Stimulated activated CD4-positive, alpha-beta T cell treated with anti-CD3 and anti-CD28 coated beads, TNF-alpha, amount 100 ng/mL, for 4 hours (primary cell): Measurements from ENCODE around the gene TLK1.
"Not testable (repeated sequence)": the region's sequence is repeated elsewhere in the genome, so short reads cannot be mapped to it uniquely, and the experiment has no call there.

Experiments used
- DNase-seq, 3 experiments: peaks; one replicate each; pipeline ENCODE4 v3.0.0-alpha.2; 2020; ENCODE audit warnings: low read depth in 3 of 3

TLK1 gene

DNA sequence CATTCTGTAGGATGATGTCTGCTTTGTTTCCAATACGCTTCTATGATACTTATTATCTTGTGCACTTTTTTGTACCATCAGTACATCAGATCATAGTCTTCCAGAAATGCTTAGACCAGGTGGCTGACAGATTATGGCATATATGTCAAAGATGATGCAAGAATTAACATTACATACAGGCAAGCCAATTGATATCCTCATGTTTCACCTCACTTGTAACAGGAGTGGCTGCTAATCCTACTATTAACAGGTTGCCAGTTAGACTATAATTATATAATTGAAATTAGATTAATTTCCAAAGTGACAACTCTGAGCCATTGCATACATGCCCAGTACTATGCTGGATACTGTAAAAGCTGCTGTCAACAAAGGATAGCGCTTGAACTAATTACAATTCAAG, 77.2 kb downstream of the TLK1 start:
- DNase-seq: no peak

DNA sequence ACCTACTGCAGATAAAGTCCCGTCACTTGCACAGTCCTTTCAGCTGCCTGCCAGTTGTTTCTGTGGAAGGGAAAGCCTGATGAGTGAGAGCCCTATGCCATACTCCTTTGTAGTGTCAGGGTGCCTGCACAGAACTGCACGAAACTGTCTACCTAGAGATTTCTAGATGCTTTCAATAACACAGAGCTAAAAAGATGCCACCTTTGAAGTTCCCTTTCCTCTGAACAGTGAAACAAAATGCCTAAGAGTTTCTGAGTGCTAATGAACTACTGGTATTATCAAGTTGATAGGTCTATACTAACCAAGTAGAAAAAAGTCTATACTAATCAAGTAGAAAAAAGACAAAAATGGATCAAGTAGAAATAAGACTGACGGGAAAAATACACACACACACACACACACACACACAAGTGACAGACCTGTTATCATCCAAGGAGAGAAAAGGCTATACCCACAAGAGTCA, 79.0 kb downstream of the TLK1 start:
- no peak for DNase-seq

GRCh38 chr2:171080607-171081006, 80.1 kb downstream of the TLK1 start:
- DNase-seq: no peak

DNA sequence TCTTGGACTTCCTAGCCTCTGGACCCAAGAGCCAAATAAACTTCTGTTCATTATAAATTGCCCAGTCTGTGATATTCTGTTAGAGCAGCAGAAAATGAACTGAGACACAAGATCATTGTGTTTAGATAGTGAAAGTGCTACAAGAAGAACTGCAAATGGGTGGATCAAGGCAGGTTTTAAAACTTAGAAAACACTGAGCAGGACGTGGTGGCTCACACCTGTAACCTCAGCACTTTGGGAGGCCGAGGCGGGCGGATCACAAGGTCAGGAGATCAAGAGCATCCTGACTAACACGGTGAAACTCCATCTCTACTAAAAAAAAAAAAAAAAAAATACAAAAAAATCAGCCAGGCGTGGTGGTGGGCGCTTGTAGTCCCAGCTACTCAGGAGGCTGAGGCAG, 84.3 kb downstream of the TLK1 start:
- DNase-seq: not testable (repeated sequence)

DNA sequence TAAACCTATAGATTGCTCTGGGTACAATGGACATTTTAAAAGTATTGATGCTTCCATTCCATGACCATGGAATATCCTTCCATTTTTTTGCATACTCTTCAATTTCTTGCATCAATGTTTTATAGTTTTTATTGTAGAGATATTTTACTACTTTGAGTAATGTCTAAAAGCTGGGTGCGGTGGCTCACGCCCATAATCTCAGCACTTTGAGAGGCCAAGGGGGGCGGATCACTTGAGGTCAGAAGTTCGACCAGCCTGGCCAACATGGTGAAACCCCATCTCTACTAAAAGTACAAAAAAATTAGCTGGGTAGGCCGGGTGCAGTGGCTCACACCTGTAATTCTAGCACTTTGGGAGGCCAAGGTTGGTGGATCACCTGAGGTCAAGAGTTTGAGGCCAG, 88.5 kb downstream of the TLK1 start:
- DNase-seq: no peak

DNA sequence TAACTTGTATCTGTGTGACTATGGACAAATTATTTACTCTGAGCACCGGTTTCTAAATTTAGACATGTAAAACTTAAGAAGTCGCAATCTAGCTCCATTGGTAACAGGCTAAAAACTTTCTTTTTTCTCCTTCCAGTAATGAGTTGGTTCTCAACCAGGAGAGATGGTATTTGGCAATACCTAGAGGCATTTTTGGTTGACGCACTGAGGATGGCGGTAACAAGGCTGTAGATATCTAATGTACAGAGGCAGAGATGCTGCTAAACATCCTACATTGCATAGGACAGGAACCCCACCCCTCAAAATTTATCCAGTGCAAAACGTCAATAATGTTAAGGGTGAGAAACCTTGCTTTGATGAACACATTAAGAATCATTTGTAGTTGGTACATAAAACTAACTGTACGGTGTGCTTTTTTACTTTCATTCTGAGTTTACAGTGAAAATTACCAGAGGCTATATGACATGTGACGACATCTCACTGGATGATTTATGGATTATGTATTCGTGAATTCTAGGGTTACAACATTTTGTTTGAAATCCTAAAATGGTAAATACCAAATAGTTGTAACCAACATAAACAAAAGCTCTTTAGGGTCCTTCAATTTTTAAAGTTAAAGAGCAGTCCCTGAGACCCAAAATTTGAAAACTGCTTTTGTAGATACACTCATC, 91.3 kb downstream of the TLK1 start:
- DNase-seq: no peak

- no peak for DNase-seq
These were observed 94.6 kb downstream of the TLK1 start for GRCh38 chr2:171066110-171066509.

DNA sequence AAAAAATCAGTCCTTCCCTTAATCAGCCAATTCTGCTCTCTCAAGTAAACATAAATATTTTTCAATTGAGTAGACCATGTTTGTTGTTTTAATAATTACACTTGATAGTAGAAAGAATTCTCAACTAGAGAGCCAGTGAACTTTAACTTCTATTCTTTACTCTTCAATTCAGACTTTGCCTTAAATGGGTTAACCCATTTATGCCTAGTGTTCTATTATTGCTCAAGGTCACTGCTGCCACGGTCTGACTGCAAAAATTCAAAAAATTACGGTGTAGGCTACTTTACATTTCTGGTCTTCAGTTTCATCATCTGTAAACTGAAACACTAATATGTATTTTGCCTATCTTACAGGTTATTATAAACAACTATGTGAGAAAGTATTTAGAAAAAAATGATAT, 103.1 kb downstream of the TLK1 start:
- DNase-seq: no peak

GRCh38 chr2:171056307-171056706, 104.4 kb downstream of the TLK1 start:
- no peak for DNase-seq

DNA sequence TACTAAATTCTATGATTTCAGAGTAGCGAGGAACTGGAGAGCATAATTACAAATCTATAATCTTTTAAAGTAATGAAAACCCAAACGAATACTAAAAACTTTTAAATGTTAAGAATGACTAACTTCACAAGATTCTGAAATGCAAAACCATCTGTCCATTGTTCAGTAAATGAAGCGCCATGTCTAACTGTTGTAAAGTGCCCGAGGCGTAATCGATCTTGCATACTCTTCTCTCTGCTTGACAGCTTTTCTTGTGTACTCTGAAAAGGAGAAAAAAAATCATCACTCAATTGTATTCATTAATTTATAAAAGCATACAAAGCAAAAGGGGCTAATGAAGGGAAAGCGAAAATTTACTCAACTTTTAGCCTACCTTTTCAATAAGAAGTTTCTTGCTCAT, 111.0 kb downstream of the TLK1 start:
- DNase-seq: no peak

DNA sequence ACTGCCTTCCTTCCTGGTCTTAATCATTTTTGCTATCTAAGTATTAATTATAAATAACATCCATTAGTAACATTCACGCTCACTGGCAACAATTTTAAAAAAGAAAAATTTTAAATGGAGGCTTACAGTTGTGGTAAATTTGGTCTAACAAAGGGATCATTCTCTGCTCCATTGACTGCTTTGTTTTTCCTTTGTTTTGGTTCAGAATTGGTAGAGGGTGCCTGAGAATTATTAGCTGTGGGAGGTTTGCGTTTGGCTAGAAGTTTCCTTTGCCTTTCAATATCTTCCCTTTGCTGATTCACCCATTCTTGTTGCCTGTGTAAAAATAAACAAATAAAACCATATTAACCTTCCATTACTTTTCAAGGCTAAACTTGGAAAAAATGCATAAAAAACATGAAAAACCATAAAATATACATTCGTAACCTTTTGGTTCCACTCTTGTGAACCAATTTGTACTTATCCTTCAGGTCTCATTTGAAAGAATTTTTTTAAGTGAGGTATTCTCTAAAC, 114.6 kb downstream of the TLK1 start:
- DNase-seq: no peak

GRCh38 chr2:171044416-171044815, 116.3 kb downstream of the TLK1 start:
- no peak for DNase-seq

DNA sequence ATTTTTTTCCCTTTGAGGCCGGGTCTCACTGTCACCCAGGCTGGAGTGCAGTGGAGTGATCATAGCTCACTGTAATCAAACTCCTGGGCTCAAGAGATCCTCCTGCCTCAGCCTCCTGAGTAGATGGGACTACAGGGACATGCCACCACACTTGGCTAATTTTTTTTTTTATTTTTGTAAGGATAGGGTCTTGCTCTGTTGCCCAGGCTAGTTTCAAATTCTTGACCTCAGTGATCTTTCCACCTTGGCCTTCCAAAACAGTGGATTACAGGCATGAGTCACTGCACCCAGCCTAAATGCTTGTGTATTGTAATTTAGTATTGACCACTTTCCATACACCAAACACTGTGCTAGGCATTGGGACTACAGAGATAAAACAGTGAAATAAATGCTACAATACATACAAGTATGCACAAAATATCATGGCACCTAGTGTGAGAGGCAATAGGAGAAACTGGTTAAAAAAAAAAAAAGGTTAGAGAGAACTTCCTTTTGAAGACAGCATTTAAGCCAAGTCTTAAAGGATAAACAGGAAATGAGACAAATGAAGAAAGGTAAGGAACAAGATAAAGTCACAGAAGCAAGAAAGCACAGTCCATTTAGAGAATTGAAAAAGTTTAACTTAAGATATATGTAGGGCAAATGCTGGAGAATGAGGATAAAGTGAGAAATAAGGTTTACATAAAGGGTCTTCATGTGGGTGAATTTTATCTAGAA, 118.3 kb downstream of the TLK1 start:
- DNase-seq: no peak

DNA sequence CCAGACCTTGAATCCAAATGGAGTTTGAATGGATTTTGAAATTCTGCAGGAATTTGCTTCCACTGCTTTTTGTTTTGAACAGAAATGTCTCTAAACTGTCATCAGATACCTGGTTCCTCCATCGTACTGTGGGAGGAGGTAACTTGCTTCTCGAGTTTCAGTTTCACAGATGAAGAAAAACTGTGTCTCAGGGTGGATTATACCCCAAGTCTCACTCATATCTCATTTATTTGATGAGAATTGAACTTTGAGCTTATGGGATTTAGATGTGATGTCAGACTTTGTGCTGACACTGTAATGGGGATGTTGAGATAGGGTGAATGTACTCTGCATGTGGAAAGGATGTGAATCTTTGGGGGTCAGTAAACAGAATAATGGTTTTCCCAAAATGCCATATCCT, 124.2 kb downstream of the TLK1 start:
- no peak for DNase-seq

GRCh38 chr2:171034315-171034714, 126.4 kb downstream of the TLK1 start:
- no peak for DNase-seq

- DNase-seq: no peak
These were observed 135.5 kb downstream of the TLK1 start for GRCh38 chr2:171025214-171025613.

GRCh38 chr2:171018522-171018921, 142.2 kb downstream of the TLK1 start:
- no peak for DNase-seq

DNA sequence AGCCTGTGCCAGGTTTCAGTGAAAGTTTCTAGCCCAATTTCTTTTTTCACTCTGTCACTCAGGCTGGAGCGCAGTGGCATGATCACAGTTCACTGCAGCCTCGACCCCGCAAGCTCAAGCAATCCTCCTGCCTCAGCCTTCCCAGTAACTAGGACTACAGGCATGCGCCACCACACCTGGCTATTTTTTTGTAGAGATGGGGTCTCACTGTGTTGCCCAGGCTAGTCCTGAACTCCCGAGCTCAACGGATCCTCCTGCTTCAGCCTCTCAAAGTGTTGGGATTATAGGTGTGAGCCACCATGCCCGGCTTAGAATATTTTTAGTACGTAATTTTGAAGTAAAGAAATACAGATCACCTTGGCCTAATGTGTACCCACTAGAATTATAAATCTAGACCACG, 144.6 kb downstream of the TLK1 start:
- DNase-seq: no peak

- no peak for DNase-seq
These were observed 146.8 kb downstream of the TLK1 start for GRCh38 chr2:171013851-171014250.

- no peak for DNase-seq
These were observed 151.3 kb downstream of the TLK1 start for GRCh38 chr2:171009386-171009785.

GRCh38 chr2:171008550-171009205, 152.0 kb downstream of the TLK1 start:
- DNase-seq: no peak

DNA sequence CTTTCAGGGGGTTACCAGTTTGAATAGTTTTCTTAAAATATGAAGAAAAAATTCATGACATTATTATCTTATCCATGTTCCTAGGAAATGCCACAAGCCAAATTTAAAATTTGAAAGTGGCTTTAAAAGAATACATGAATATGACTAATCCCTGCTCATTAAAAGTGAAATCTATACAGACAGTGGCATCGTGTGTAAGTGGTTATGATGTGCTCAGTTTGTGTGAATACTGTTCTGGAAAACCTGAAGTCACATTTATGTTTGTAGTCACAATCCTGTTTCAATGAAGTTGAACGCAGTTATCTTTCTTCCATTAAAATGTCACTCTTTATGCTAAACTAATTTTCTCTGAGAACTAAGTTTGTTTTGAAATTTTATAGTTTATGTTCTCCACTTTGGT, 155.9 kb downstream of the TLK1 start:
- no peak for DNase-seq

- no peak for DNase-seq
These were observed 156.3 kb downstream of the TLK1 start for GRCh38 chr2:171004363-171004762.
